Measurements from ENCODE around the gene DDX42. TPM values are rescaled to one million over a fixed set of nuclear protein-coding genes. Genes with fewer than 3 reads are reported as not detected.

Gene DDX42
- total and polyA plus RNA-seq, 2 of the 13 experiments (the other 11 are each of a cell fraction or from before 2014, with no cell fraction given) = 87.2 to 92.9 TPM

- peak overlapping the region; percentile 100 for H3K27ac ChIP-seq (ENCODE audit: extremely low read length, insufficient read depth, low read length)
- peak overlapping the region; percentile 93 to 99 (median 94) for H3K4me3 ChIP-seq (replicated peaks in 1 of 3; ENCODE audit: insufficient read depth in 1 of 3, low read depth in 2 of 3, low read length in 3 of 3)
- H3K36me3 ChIP-seq (replicated peaks in 1 of 2; ENCODE audit: control insufficient read depth in 1 of 2, insufficient read depth in 2 of 2, low read length in 2 of 2) = peaks cover 8 to 36% of the 10 kb centered on the region in 2 experiments
- no peak overlapping the region for H2AFZ ChIP-seq (ENCODE audit: low read length)
- ATAC-seq (no peak), DNase-seq (ENCODE audit: low spot score) (no peak), FAIRE-seq (no peak)
- peaks cover 59% of the 10 kb centered on the region for H3K4me1 ChIP-seq (ENCODE audit: insufficient read depth, low read length)
- H3K27me3 ChIP-seq (ENCODE audit: control insufficient read depth in 1 of 2, insufficient read depth in 2 of 2, low read length in 2 of 2) = peaks cover 0 to 6% of the 10 kb centered on the region in 2 experiments; a peak in 1 of 5 replicates
- H3K9ac ChIP-seq (ENCODE audit: insufficient read depth, low read depth, low read length) = peak overlapping the region; percentile 98
- no peaks in the 10 kb centered on the region for H3K9me3 ChIP-seq (ENCODE audit: low read length)
- H3K79me2 ChIP-seq (ENCODE audit: insufficient read depth, low read length) = peaks cover 89% of the 10 kb centered on the region
- H3K4me2 ChIP-seq (ENCODE audit: low read depth, low read length) = peak overlapping the region; percentile 84
- BruUV-seq (replicated peaks) = no TSS peak
- ChIA-PET CTCF (ENCODE audit: low intra/inter-chr PET ratio, low total read pairs) (no interaction called here), POLR2A (interaction anchor here (3.7 to 5.0 kb wide), 3 partner anchors 10 to 51 kb away, joined by 35 to 77 read pairs (median 72); partner anchors contain the start of genes PSMC5 and STRADA)
- H4K20me1 ChIP-seq (ENCODE audit: insufficient read depth, low read length) = peaks cover 50% of the 10 kb centered on the region
- 20% methylated on average over 8 of the region's 8 CpGs for WGBS (ENCODE audit: low lambda C conversion rate)
- intact Hi-C loops (cut with micrococcal nuclease; ENCODE audit: unreplicated experiment) (loop anchor here (10.0 kb wide), 1 partner anchor 351 kb away; no protein-coding TSS in a partner anchor), in situ Hi-C loops (cut with HindIII; ENCODE audit: extremely low pct_ligation_motif_present, low pct_unique_long_range_greater_than_20kb) (no loop called here)
- no peak for TF ChIP-seq KAT2B (IDR thresholded peaks at IDR 0.05; ENCODE audit: borderline replicate concordance, low read depth, low read length)
- TF ChIP-seq ZMYM4 (CRISPR knock-in tag; IDR thresholded peaks at IDR 0.05) = no peak
- TF ChIP-seq PAX8 (CRISPR knock-in tag; IDR thresholded peaks at IDR 0.05; ENCODE audit: borderline replicate concordance) = no peak
- no peak for TF ChIP-seq ZNF879 (CRISPR knock-in tag; IDR thresholded peaks at IDR 0.05)
- 0 out of 2 replicates have a peak, but pooled peaks have one; percentile 42 for TF ChIP-seq ZNF800 (CRISPR knock-in tag; IDR thresholded peaks at IDR 0.05)
- no peak for TF ChIP-seq ZNF724P (CRISPR knock-in tag; IDR thresholded peaks at IDR 0.05; ENCODE audit: borderline replicate concordance)
Observed at GRCh38 chr17:63775420-63775819, 1.4 kb downstream of the DDX42 start.

- Histone ChIP-seq H3K9ac (ENCODE audit: insufficient read depth, low read depth, low read length) (no peak overlapping the region), H3K4me1 (ENCODE audit: insufficient read depth, low read length) (peaks cover 92% of the 10 kb centered on the region), H2AFZ (ENCODE audit: low read length) (no peak overlapping the region), H3K79me2 (ENCODE audit: insufficient read depth, low read length) (peaks cover 96% of the 10 kb centered on the region), H3K4me3 (replicated peaks in 1 of 3; ENCODE audit: insufficient read depth in 1 of 3, low read depth in 2 of 3, low read length in 3 of 3) (no peak overlapping the region), H3K4me2 (ENCODE audit: low read depth, low read length) (no peak overlapping the region), H3K27me3 (ENCODE audit: control insufficient read depth in 1 of 2, insufficient read depth in 2 of 2, low read length in 2 of 2) (no peaks in the 10 kb centered on the region), H4K20me1 (ENCODE audit: insufficient read depth, low read length) (peaks cover 63% of the 10 kb centered on the region), H3K27ac (ENCODE audit: extremely low read length, insufficient read depth, low read length) (no peak overlapping the region), H3K36me3 (replicated peaks in 1 of 2; ENCODE audit: control insufficient read depth in 1 of 2, insufficient read depth in 2 of 2, low read length in 2 of 2) (peaks cover 15 to 72% of the 10 kb centered on the region in 2 experiments), H3K9me3 (ENCODE audit: low read length) (no peaks in the 10 kb centered on the region)
- FAIRE-seq (no peak), ATAC-seq (no peak), DNase-seq (ENCODE audit: low spot score) (no peak)
- in situ Hi-C loops (cut with HindIII; ENCODE audit: extremely low pct_ligation_motif_present, low pct_unique_long_range_greater_than_20kb) (no loop called here), intact Hi-C loops (cut with micrococcal nuclease; ENCODE audit: unreplicated experiment) (no loop called here)
- WGBS (ENCODE audit: low lambda C conversion rate) = 100% methylated on average over 1 of the region's 1 CpG
- ChIA-PET CTCF (ENCODE audit: low intra/inter-chr PET ratio, low total read pairs) (no interaction called here), POLR2A (no interaction called here)
- no TSS peak for BruUV-seq (replicated peaks)
- TF ChIP-seq SKIL (CRISPR knock-in tag; IDR thresholded peaks at IDR 0.05; ENCODE audit: borderline replicate concordance) (no peak), BRF2 (CRISPR knock-in tag; IDR thresholded peaks at IDR 0.05) (no peak), PHF21A (CRISPR knock-in tag; IDR thresholded peaks at IDR 0.05) (no peak), ZBTB46 (CRISPR knock-in tag; IDR thresholded peaks at IDR 0.05; ENCODE audit: borderline replicate concordance) (no peak), ZFAT (CRISPR knock-in tag; conservative IDR thresholded peaks at IDR 0.05) (no peak)
Observed at GRCh38 chr17:63780507-63780906, 6.5 kb downstream of the DDX42 start.
